Activated naive CD4-positive, alpha-beta T cell treated with anti-CD3 and anti-CD28 coated beads, Interleukin-2, amount 50 U/mL, for 24 hours (primary cell): Measurements from ENCODE around the gene MS4A12.
"Not testable (repeated sequence)": the region's sequence is repeated elsewhere in the genome, so short reads cannot be mapped to it uniquely, and the experiment has no call there.

Source experiments
- H3K27ac Mint-ChIP-seq: one replicate; pipeline ENCODE4 v1.8.0; 2021; ENCODE audit warnings: mild to moderate bottlenecking, mixed read lengths
- H3K27me3 Mint-ChIP-seq: one replicate; pipeline ENCODE4 v1.8.0; 2021; ENCODE audit warnings: mixed read lengths
- H3K36me3 Mint-ChIP-seq: one replicate; pipeline ENCODE4 v1.8.0; 2021; ENCODE audit warnings: mixed read lengths
- H3K4me1 Mint-ChIP-seq: one replicate; pipeline ENCODE4 v1.8.0; 2021; ENCODE audit warnings: mixed read lengths
- H3K4me3 Mint-ChIP-seq: one replicate; pipeline ENCODE4 v1.8.0; 2021; ENCODE audit warnings: mild to moderate bottlenecking, mixed read lengths
- H3K9me3 Mint-ChIP-seq: one replicate; pipeline ENCODE4 v1.8.0; 2021; ENCODE audit warnings: mixed read lengths

Gene MS4A12, protein sequence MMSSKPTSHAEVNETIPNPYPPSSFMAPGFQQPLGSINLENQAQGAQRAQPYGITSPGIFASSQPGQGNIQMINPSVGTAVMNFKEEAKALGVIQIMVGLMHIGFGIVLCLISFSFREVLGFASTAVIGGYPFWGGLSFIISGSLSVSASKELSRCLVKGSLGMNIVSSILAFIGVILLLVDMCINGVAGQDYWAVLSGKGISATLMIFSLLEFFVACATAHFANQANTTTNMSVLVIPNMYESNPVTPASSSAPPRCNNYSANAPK

DNA sequence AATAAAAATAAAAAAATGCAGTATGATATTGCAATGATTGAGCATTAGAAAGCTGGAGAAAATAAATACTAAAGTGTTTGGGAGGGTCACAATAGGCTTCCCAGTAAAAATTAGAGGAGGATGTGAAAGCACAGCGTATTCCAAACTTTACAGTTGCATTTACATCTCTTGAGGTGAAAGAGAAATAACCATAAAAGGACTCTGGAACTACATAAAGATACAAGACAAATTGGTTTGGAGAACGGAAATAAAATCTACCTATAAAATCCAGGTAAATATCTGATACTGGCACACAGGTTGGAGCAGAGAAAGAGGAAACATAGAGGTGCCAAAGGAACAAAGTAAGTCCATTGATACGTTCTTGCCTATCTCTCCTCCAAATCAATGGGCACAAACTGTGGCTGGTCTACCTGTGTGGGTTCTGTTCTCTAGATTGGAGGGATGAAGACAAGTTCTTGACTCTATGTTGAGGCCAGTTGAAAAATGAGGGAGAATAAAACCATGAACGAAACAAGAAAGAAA is at the start of gene MS4A12:
TSS of gene MS4A12 (plus strand) at position 291 of the 522 bp plus-strand sequence. CDS start 4,541 bp downstream, outside the sequence.
- Mint-ChIP-seq H3K4me3 (no peak within 1 kb of the TSS), H3K36me3 (no peaks in the 10 kb centered on the region), H3K27ac (no peak within 1 kb of the TSS), H3K27me3 (peaks cover 13% of the 10 kb centered on the region), H3K4me1 (no peaks in the 10 kb centered on the region), H3K9me3 (no peaks in the 10 kb centered on the region)

DNA sequence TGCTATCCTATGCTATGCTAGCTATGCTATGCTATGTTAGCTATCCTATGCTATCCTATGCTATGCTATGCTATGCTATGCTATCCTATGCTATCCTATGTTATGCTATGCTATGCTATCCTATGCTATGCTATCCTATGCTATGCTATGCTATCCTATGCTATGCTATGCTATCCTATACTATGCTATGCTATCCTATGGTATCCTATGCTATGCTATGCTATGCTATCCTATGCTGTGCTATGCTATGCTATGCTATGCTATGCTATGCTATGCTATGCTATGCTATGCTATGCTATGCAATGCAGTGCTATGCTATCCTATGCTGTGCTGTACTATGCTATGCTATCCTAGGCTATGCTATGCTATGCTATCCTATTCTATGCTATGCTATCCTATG is 45.5 kb upstream of the MS4A12 start:
- no peaks in the 10 kb centered on the region for H3K9me3 Mint-ChIP-seq
- peaks cover 23% of the 10 kb centered on the region for H3K4me1 Mint-ChIP-seq
- no peak overlapping the region for H3K27ac Mint-ChIP-seq

DNA sequence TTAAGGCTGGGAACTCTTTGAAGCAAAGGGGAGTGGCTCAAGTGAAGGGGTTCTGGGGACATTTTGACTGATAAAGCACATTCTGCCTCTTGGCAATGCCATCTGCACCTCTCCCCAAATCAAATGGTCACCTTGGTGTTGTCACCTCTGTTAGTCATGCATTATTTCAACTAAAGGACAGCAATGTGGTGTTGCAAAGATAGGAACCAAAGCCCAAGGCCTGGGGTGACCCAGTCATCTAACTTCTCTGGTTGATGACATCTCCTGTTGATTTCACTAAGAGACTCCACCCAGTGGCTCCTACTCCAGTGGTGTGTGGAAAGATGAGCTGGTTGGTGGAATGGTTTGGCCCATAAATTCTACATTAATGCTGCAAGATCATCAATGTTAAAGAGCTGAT is 44.7 kb upstream of the MS4A12 start:
- H3K36me3 Mint-ChIP-seq = no peaks in the 10 kb centered on the region
- H3K27me3 Mint-ChIP-seq = no peaks in the 10 kb centered on the region
- H3K9me3 Mint-ChIP-seq = no peaks in the 10 kb centered on the region
- H3K4me1 Mint-ChIP-seq = peaks cover 23% of the 10 kb centered on the region
- H3K4me3 Mint-ChIP-seq = no peak overlapping the region
- no peak overlapping the region for H3K27ac Mint-ChIP-seq

More for the DNA sequence above, 45.5 kb upstream of the MS4A12 start:
- H3K36me3 Mint-ChIP-seq = no peaks in the 10 kb centered on the region
- H3K4me3 Mint-ChIP-seq = peak overlapping the region; percentile 85
- no peaks in the 10 kb centered on the region for H3K27me3 Mint-ChIP-seq

DNA sequence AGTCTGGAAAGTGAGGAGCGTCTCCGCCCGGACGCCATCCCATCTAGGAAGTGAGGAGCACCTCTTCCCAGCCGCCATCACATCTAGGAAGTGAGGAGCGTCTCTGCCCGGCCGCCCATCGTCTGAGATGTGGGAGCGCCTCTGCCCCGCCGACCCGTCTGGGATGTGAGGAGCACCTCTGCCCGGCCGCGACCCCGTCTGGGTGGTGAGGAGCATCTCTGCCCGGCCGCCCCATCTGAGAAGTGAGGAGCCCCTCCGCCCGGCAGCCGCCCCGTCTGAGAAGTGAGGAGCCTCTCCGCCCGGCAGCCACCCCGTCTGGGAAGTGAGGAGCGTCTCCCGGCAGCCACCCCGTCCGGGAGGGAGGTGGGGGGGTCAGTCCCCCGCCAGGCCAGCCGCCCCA is 41.4 kb upstream of the MS4A12 start:
- peaks cover 13% of the 10 kb centered on the region for H3K4me1 Mint-ChIP-seq
- H3K36me3 Mint-ChIP-seq, H3K27me3 Mint-ChIP-seq, H3K27ac Mint-ChIP-seq, H3K9me3 Mint-ChIP-seq, H3K4me3 Mint-ChIP-seq: not testable (repeated sequence)

DNA sequence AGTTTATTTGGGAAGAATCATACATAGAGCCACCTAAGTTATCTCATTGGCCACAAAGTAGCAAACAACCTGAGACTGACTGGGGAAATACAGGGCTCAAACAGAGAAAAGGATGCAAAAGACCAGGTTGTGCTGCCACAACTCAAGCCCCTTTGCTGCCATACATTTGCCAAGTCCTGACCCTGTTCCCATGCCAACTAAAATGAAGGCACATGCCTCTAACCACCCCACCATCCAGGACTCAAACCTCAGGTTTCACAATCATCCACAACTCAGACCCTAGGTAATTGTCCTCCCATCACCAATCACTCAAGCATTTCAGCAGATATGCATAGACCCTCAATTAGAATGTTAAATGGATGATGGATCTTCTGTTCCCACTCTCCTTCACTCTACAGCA is 38.4 kb upstream of the MS4A12 start:
- H3K36me3 Mint-ChIP-seq = no peaks in the 10 kb centered on the region
- no peaks in the 10 kb centered on the region for H3K9me3 Mint-ChIP-seq
- no peaks in the 10 kb centered on the region for H3K4me1 Mint-ChIP-seq
- H3K27me3 Mint-ChIP-seq = peaks cover 4% of the 10 kb centered on the region
- H3K27ac Mint-ChIP-seq = no peak overlapping the region
- no peak overlapping the region for H3K4me3 Mint-ChIP-seq

DNA sequence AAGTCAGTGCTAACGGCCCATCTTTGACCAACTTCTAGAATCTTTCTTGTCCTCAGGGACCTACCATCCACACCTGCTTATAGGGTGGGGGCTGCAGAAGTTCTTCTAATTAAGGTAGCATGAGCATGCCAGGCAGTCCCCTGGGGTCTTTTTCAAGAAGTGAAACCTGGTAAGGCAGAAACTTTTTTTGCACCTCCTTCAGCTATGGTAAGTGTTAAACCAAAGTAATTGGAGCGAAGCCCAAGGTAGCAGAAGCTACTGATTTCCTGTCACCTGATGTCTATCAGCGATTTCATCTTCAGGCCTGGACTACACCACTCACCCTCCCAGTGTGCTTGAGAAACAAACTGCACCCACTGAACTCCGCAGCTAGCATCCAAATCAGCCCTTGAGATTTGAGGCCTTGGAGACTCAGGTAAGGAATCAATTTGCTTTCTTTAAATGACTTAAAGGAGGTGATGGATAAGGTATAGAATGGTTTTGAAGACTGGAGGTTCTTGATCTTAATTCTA is 37.0 kb upstream of the MS4A12 start, which contains the start of gene MS4A1:
TSS of gene MS4A1 (plus strand) at position 317 of the 512 bp plus-strand sequence. CDS start 6,528 bp downstream, outside the sequence.
- H3K4me3 Mint-ChIP-seq = no peak within 1 kb of the TSS
- H3K4me1 Mint-ChIP-seq = no peaks in the 10 kb centered on the region
- H3K36me3 Mint-ChIP-seq = no peaks in the 10 kb centered on the region
- H3K27me3 Mint-ChIP-seq = peaks cover 4% of the 10 kb centered on the region
- H3K9me3 Mint-ChIP-seq = no peaks in the 10 kb centered on the region
- no peak within 1 kb of the TSS for H3K27ac Mint-ChIP-seq

DNA sequence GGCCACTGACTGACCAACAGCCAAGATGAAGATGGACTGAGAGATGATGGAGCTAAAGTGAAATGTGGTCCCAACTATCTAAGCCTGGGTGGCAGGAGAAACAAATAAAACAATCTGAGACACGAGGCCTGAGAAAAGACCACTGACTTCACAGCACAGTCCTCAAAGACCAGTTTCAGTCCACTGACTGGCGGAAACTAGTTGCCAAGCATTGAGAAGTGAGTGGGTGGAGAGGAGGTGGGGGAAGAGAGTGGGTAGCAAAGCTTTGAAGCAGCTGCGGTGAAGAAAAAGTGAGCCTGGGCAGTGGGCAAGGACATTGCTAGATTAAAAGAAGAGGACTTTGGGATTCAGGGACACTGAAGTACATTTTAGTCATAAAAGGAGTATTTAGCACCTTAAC is 35.0 kb upstream of the MS4A12 start:
- no peaks in the 10 kb centered on the region for H3K9me3 Mint-ChIP-seq
- no peaks in the 10 kb centered on the region for H3K4me1 Mint-ChIP-seq
- H3K4me3 Mint-ChIP-seq = no peak overlapping the region
- H3K27ac Mint-ChIP-seq = no peak overlapping the region
- H3K27me3 Mint-ChIP-seq = peaks cover 4% of the 10 kb centered on the region
- H3K36me3 Mint-ChIP-seq = no peaks in the 10 kb centered on the region

DNA sequence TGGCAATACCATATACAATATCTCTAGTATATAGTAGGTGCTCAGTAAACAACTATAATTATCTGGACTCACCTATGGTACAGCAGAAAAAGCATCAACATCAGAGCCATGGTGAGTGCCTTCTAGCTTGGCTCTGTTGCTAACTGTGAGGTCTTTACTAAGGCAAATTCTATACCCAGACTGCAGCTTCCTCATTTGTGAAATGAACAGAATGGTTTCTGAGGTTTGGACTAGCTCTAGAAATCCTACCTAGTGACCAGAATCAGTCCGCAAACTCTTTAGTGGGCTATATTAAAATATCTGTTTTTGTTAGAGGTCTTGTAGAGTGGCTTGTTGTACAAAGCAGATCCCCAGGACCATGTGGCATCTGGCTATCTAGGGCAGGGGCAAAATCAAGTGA is 33.2 kb upstream of the MS4A12 start:
- Mint-ChIP-seq H3K4me1 (no peaks in the 10 kb centered on the region), H3K9me3 (no peaks in the 10 kb centered on the region), H3K27me3 (peaks cover 4% of the 10 kb centered on the region), H3K27ac (no peak overlapping the region), H3K4me3 (no peak overlapping the region), H3K36me3 (no peaks in the 10 kb centered on the region)

DNA sequence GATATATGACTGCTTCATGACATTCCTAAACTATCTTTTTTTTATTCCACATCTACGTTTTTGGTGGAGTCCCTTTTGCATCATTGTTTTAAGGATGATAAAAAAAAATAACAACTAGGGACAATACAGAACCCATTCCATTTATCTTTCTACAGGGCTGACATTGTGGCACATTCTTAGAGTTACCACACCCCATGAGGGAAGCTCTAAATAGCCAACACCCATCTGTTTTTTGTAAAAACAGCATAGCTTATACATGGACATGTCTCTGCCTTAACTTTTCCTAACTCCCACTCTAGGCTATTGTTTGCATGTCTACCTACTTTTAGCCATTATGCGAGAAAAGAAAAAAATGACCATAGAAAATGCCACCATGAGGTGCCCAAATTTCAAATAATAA is 23.7 kb upstream of the MS4A12 start:
- H3K4me1 Mint-ChIP-seq = no peaks in the 10 kb centered on the region
- no peaks in the 10 kb centered on the region for H3K36me3 Mint-ChIP-seq
- no peak overlapping the region for H3K27ac Mint-ChIP-seq
- H3K9me3 Mint-ChIP-seq = no peaks in the 10 kb centered on the region
- H3K27me3 Mint-ChIP-seq = peaks cover 5% of the 10 kb centered on the region
- no peak overlapping the region for H3K4me3 Mint-ChIP-seq

DNA sequence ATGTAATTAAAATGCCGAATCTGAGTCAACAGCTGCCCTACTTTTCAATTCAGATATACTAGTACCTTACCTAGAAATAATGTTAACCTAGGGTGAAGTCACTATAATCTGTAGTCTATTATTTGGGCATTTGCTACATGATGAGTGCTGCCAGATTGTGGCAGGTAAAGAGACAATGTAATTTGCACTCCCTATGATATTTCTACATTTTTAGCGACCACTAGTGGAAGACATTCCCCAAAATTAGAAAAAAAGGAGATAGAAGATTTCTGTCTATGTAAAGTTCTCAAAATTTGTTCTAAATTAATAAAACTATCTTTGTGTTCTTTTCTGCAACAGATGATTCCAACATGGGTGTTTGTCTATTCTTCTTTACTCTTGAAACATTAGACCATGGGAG is 22.9 kb upstream of the MS4A12 start:
- Mint-ChIP-seq H3K36me3 (no peaks in the 10 kb centered on the region), H3K4me1 (no peaks in the 10 kb centered on the region), H3K4me3 (no peak overlapping the region), H3K27ac (no peak overlapping the region), H3K9me3 (no peaks in the 10 kb centered on the region), H3K27me3 (peaks cover 5% of the 10 kb centered on the region)

DNA sequence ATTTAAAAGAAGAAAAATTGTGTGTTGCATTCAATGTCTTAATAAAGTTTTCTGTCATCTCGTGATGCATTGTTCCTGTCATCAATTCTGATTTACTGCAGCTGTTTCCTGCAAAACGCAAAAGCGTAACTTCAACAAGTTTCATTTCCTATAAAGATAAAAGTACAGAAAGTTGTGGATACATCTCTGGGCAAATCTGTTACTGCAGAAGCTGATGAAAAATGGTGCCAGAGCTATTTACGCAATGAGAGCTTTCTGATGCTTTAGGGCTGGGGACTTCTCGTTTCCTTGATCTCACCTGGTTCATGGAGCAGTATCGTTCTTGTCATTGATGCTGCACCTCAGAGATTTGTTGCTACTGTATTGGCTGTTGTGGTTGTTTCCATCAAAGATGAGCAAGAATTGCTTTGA is 15.5 kb upstream of the MS4A12 start:
- H3K27ac Mint-ChIP-seq = no peak overlapping the region
- peaks cover 5% of the 10 kb centered on the region for H3K27me3 Mint-ChIP-seq
- H3K36me3 Mint-ChIP-seq = no peaks in the 10 kb centered on the region
- H3K4me3 Mint-ChIP-seq = no peak overlapping the region
- H3K4me1 Mint-ChIP-seq = no peaks in the 10 kb centered on the region
- H3K9me3 Mint-ChIP-seq = no peaks in the 10 kb centered on the region

DNA sequence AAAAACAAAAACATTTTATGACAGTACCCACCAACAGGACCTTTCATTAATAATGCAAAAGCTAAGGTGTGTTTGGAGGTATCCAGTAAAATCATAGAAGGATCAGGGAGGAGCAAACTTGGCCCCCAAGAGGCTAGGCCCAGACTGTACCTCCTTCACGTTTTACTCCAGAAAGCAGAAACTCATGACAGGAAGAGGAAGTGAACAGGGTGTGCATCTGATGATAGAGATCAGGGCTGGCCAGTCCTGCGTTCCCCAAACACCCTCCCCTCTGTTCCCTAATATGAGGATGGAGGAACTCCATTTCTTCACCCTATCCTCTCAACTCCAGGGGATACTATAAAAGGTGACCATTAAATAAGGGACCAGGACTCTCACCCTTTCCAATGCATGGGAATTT is 10.2 kb upstream of the MS4A12 start:
- H3K27ac Mint-ChIP-seq = no peak overlapping the region
- H3K4me1 Mint-ChIP-seq = no peaks in the 10 kb centered on the region
- H3K4me3 Mint-ChIP-seq = no peak overlapping the region
- H3K9me3 Mint-ChIP-seq = no peaks in the 10 kb centered on the region
- H3K27me3 Mint-ChIP-seq = peaks cover 2% of the 10 kb centered on the region
- H3K36me3 Mint-ChIP-seq = no peaks in the 10 kb centered on the region

DNA sequence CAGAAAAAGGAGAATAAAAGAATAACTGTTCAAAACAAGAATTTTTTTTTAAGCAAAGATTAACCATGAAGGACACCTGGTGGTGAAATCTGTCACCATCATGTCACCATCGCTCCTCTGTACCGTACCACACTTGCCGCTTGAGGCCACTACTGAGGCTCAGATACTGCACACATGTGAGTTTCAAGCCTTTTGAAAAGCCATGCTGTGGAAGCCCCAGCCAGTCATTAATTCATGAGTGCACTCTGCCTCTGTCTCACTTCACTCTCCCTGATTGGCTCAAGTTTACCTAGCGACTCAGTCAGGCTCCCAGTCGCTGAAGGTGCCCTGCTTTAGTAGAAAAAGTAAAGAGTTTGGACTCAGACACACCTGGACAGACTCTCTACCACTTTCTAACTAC is 6.6 kb upstream of the MS4A12 start:
- peaks cover 2% of the 10 kb centered on the region for H3K27me3 Mint-ChIP-seq
- H3K9me3 Mint-ChIP-seq = no peaks in the 10 kb centered on the region
- no peaks in the 10 kb centered on the region for H3K4me1 Mint-ChIP-seq
- no peaks in the 10 kb centered on the region for H3K36me3 Mint-ChIP-seq
- no peak overlapping the region for H3K4me3 Mint-ChIP-seq
- no peak overlapping the region for H3K27ac Mint-ChIP-seq

DNA sequence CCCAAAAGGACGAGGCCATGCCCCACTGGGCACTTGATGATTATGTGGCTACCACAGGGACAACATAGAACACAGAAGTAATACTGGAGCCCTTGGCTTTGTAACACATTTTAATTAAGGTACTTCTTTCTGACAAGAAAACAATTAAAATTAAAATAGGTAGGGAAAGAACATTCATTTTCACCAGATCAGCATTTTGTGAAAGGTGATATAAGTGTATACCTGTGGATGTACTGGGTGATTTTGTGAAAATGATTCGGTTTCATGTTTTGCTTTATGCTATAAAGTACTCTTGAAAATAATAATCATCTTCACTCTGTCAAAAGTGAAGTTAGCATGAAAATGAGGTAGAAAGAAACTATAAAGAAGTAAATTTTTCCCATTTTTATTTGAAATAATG is 876 bp downstream of the MS4A12 start:
- Mint-ChIP-seq H3K27ac (no peak overlapping the region), H3K27me3 (peaks cover 15% of the 10 kb centered on the region), H3K9me3 (no peaks in the 10 kb centered on the region)

DNA sequence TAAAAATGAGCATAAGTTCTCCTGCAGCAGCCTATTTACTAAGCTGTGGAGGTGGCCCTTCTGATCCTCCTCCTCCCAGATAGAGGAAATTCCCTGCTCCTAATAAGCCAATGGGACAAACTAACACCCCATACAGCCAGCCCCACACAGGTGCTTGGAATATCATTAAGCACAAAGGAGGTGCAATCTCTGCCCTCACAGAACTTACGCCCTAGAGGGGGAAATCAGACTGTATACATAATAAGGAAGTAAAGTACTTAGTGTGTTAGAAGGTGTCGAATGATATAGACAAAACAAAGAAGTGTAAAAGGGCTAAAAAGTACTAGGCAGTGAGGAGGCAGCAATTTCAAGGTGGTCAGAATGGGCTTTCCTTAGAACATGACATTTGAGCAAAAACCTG is 5.8 kb downstream of the MS4A12 start:
- no peaks in the 10 kb centered on the region for H3K9me3 Mint-ChIP-seq
- no peak overlapping the region for H3K4me3 Mint-ChIP-seq
- H3K27ac Mint-ChIP-seq = no peak overlapping the region
- H3K36me3 Mint-ChIP-seq = no peaks in the 10 kb centered on the region
- H3K4me1 Mint-ChIP-seq = no peaks in the 10 kb centered on the region
- peaks cover 11% of the 10 kb centered on the region for H3K27me3 Mint-ChIP-seq

More for the DNA sequence above, 876 bp downstream of the MS4A12 start:
- no peaks in the 10 kb centered on the region for H3K36me3 Mint-ChIP-seq
- H3K4me1 Mint-ChIP-seq = no peaks in the 10 kb centered on the region
- H3K4me3 Mint-ChIP-seq = no peak overlapping the region

DNA sequence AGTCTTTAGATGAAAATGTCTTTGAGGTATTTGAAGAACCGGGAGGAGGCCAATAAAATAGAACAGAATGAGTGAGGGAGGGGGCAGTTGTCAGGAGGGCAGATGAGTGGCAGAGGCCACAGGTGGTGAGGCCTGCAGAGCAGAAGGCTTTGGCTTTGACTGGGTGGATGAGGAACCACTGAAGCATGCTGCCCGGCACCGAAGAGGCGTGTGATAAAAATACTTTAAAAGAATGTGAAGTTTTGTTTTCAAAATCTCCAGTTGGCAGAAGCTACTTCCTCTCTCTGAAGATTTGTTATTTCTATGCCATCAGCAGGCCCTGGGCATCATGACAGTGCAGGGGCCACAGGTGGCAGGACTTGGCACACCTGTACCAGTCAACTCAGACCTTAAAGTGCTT is 6.3 kb downstream of the MS4A12 start:
- no peak overlapping the region for H3K27ac Mint-ChIP-seq
- peaks cover 11% of the 10 kb centered on the region for H3K27me3 Mint-ChIP-seq
- H3K4me1 Mint-ChIP-seq = peaks cover 1% of the 10 kb centered on the region
- no peak overlapping the region for H3K4me3 Mint-ChIP-seq
- H3K9me3 Mint-ChIP-seq = no peaks in the 10 kb centered on the region
- no peaks in the 10 kb centered on the region for H3K36me3 Mint-ChIP-seq
